Activated CD4-positive, alpha-beta T cell treated with anti-CD3 and anti-CD28 coated beads for 24 hours (primary cell): ENCODE results near the gene KRT34.

Experiments
- DNase-seq, 2 donors: peaks; one replicate each; pipeline ENCODE4 v3.0.0-alpha.2; 2020; ENCODE audit warnings: low read depth in 2 of 2

The KRT34 gene

DNA sequence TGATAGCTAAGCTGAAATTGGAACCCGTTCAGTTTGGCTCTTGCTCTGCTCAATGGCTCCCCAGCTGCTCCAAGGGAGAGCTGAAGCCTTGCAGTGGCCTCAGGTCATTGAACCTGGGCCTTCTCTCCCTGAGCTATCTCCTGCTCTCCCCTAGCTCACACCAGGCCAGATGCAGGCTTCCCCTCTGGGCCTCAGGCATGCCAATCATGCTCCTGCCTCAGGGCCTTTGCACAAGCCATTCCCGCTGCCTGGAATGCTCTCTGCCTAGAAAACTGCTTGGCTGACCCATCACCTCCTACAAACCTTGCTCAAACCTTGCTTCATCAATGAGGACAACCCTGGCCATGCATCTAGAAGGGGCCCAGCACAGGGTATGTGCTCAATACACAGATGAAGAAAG lies 49.9 kb downstream of the KRT34 start:
- DNase-seq, result no peak

DNA sequence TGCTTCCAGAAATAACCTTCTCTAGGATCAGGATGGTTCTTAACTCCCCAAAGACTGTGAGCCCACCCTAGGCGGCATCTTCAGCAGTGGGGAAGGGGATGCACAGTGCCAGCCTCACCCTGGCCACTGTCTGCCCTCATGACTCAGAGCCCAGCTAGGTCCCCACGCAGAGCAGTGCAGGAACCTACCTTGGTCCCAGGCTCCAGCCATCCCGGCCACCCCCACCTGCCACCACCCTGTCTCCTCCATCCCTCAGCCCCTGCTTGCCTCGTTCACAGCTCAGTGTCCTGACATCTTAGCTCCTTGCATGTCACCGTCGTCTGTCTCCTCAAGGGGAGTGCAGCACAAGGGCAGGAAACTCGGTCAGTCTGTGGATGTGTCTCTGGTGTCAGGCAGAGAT lies 50.5 kb downstream of the KRT34 start:
- DNase-seq, result no peak

DNA sequence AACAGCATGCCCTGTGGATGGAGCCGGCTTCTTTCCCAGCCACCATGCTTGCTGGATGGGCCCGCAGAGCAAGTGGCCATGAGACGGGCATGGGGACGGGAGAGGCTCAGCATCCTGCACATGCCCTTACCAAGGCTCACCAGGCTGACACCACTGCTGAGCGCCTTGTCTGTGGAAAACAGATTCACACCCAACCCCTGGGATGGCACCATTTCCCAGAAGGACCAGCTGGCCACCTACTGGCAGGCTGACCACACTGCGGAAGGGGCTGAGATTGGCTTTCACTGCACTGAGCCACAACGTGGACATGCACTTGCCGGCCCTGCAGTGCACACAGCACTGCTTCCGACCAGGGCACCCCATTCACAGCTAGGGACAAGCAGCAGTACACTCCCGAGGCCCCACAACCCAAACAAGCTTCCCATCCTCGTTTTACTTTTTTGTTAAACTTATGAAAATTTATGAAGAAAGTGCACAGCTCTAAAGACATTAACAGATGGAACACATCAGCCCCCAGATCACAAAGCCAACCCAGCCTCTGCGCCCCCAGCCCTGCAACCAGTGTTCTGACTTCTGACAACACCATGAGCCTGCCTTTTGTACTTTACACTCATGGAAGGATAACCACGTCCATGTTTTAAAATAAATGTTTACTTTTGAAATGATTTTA lies 52.7 kb downstream of the KRT34 start:
- DNase-seq, result no peak

DNA sequence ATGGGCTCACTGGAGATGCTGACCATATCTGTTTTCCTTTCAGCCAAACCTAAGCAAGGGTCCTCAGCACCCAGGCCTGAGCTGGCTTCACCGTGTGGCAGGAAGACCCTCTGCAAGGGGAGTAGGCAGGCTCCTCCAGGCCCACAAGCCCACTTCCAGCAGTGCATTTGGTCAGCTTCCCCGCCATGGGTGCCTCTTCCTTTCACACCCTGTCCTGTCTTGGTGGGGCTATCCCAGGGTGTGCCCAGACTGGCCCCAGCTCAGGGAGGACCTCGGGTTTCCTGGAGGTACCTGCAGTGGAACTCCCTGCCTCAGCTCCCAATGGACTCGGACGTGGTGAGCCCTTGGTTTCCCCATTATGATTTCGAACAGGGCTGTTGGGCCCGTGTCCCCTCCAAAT lies 53.9 kb downstream of the KRT34 start:
- DNase-seq, result no peak
